CD4-positive, alpha-beta T cell (primary cell): ENCODE measurements around the gene LGR6. TPM values are rescaled to one million over a fixed set of nuclear protein-coding genes. Genes with fewer than 3 reads are reported as not detected.
A peak's percentile ranks its signal among the peaks of the same experiment; 100 is the strongest.

Source experiments
- ATAC-seq: fragments of 200-7000 bp; cut with Tn5 transposase; one replicate; pipeline ENCODE4 v1.10.0; 2022; ENCODE audit warnings: mild to moderate bottlenecking; ENCODE audit not compliant: poor library complexity
- CTCF ChIA-PET: fragments of 350-600 bp; sonication (Branson Sonifier 250); formaldehyde crosslinking; loops from one replicate; lab custom pipeline; 2021; ENCODE audit warnings: antibody characterized with exemption, inconsistent platforms; lab: Charles Lee
- POLR2A ChIA-PET: fragments of 350-600 bp; sonication (Branson Sonifier 250); formaldehyde crosslinking; loops from one replicate; lab custom pipeline; 2021; ENCODE audit warnings: antibody characterized with exemption, inconsistent platforms; lab: Charles Lee
- DNase-seq, 14 experiments: peaks; one replicate each; pipeline ENCODE4 v3.0.0-alpha.2; 2013 to 2020; ENCODE audit warnings: mixed read lengths in 2 of 14
- H3K27ac ChIP-seq, 2 donors: one replicate each; pipeline versions ENCODE4 v1.5.1 to v1.7.0; 2013; ENCODE audit warnings: low read length in 2 of 2, low read depth in 1 of 2, mild to moderate bottlenecking in 1 of 2
- H3K27me3 ChIP-seq, 2 experiments: 1 replicate in 1 of 2; 2 replicates in 1 of 2; pipeline versions ENCODE4 v1.6.1 to v1.7.0; 2013; ENCODE audit warnings: low read length in 2 of 2, control low read depth in 1 of 2, mild to moderate bottlenecking in 1 of 2, moderate library complexity in 1 of 2; ENCODE audit not compliant: insufficient read depth in 2 of 2, control insufficient read depth in 1 of 2
- H3K36me3 ChIP-seq: one replicate; pipeline ENCODE4 v1.6.1; 2013; ENCODE audit warnings: low read length, control low read depth; ENCODE audit not compliant: insufficient read depth
- H3K4me1 ChIP-seq: one replicate; pipeline ENCODE4 v1.6.1; 2013; ENCODE audit warnings: low read length, control low read depth; ENCODE audit not compliant: insufficient read depth
- H3K4me3 ChIP-seq: one replicate; pipeline ENCODE4 v1.5.1; 2013; ENCODE audit warnings: mild to moderate bottlenecking, low read length, moderate library complexity
- H3K9me3 ChIP-seq, 2 experiments: 1 replicate in 1 of 2; 2 replicates in 1 of 2; pipeline versions ENCODE4 v1.6.1 to v1.7.0; 2013; ENCODE audit warnings: low read length in 2 of 2, mild to moderate bottlenecking in 2 of 2, control low read depth in 1 of 2, moderate library complexity in 1 of 2; ENCODE audit not compliant: control insufficient read depth in 1 of 2, insufficient read depth in 1 of 2
- H3K27ac Mint-ChIP-seq: one replicate; pipeline ENCODE4 v1.8.0; 2020; ENCODE audit warnings: mixed read lengths
- H3K27me3 Mint-ChIP-seq: one replicate; pipeline ENCODE4 v1.8.0; 2021; ENCODE audit warnings: mixed read lengths
- H3K36me3 Mint-ChIP-seq: one replicate; pipeline ENCODE4 v1.8.0; 2021; ENCODE audit warnings: low read depth, mixed read lengths
- H3K4me1 Mint-ChIP-seq: one replicate; pipeline ENCODE4 v1.8.0; 2021; ENCODE audit warnings: low read depth, mixed read lengths
- H3K4me3 Mint-ChIP-seq: one replicate; pipeline ENCODE4 v1.8.0; 2020; ENCODE audit warnings: mild to moderate bottlenecking, mixed read lengths
- H3K9me3 Mint-ChIP-seq: one replicate; pipeline ENCODE4 v1.8.0; 2020; ENCODE audit warnings: mixed read lengths
- intact Hi-C, 2 experiments: fragments of 100-400 bp; cut with DNase I in 1 of 2; cut with micrococcal nuclease in 1 of 2; formaldehyde crosslinking; loops; one replicate each; pipeline versions ENCODE4 v1.15.1 to v1.9.0; 2023 to 2025; cut with DNase I, micrococcal nuclease
- polyA plus RNA-seq, 2 donors: library from polyadenylated mRNA; unstranded; fragments of 120-200 nt; gene quantifications; one replicate each; pipeline ENCODE4 v1.2.1, GENCODE V29; 2013
- total RNA-seq, 174 experiments: library from RNA in 2 of 174; stranded (reverse) in 2 of 174; gene quantifications; one replicate each; pipeline ENCODE4 v1.2.3 and lab custom pipeline; 2021 to 2026
- TF ChIP-seq, protein P1 (sequence below): fragments of 200-600 bp; IDR thresholded peaks from one replicate; pipeline ENCODE4 v1.8.0; 2022; ENCODE audit warnings: antibody characterized with exemption, mild to moderate bottlenecking

The LGR6 gene, protein sequence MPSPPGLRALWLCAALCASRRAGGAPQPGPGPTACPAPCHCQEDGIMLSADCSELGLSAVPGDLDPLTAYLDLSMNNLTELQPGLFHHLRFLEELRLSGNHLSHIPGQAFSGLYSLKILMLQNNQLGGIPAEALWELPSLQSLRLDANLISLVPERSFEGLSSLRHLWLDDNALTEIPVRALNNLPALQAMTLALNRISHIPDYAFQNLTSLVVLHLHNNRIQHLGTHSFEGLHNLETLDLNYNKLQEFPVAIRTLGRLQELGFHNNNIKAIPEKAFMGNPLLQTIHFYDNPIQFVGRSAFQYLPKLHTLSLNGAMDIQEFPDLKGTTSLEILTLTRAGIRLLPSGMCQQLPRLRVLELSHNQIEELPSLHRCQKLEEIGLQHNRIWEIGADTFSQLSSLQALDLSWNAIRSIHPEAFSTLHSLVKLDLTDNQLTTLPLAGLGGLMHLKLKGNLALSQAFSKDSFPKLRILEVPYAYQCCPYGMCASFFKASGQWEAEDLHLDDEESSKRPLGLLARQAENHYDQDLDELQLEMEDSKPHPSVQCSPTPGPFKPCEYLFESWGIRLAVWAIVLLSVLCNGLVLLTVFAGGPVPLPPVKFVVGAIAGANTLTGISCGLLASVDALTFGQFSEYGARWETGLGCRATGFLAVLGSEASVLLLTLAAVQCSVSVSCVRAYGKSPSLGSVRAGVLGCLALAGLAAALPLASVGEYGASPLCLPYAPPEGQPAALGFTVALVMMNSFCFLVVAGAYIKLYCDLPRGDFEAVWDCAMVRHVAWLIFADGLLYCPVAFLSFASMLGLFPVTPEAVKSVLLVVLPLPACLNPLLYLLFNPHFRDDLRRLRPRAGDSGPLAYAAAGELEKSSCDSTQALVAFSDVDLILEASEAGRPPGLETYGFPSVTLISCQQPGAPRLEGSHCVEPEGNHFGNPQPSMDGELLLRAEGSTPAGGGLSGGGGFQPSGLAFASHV
- under 1 TPM; 0.19 to 0.45 TPM for total RNA-seq
- 1.2 TPM for polyA plus RNA-seq (2013, experiment 1 of 2)
- 1.1 TPM for polyA plus RNA-seq (2013, experiment 2 of 2)
- 0 to 3.8 (median 0.22) reads per million in 172 experiments for total RNA-seq (lab: John Stamatoyannopoulos, UW)

DNA sequence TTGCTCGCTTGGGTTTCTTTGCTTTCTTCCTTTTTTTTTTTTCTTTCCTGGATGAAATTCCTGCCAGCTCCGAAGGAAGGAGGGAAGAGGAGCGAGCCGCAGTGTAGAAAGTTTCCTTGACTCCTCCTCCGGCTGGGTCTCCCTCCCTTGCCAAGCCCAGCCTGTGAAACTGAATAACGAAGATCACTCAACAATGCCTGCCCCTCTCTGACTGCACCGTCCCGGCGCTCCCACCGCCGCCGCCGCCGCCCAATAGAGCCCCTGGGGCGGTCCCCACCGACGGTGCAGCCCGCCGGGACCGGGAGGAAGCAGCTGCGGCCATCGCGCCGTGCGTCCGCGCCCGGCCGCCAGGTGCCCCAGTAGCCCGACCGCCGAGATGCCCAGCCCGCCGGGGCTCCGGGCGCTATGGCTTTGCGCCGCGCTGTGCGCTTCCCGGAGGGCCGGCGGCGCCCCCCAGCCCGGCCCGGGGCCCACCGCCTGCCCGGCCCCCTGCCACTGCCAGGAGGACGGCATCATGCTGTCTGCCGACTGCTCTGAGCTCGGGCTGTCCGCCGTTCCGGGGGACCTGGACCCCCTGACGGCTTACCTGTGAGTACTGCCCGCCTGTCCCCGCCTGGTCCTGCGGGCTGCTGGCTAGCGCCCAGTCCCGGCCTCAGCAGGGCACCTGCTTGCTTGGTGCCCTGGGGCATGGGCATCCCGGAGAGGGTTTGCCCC lies at the start of gene LGR6:
LGR6 (plus strand) TSS at position 186 of the 714 bp plus-strand sequence; CDS start at position 377, 191 bp downstream.
- no peaks in the 10 kb centered on the region for H3K36me3 ChIP-seq
- DNase-seq = no peak
- H3K4me3 Mint-ChIP-seq = no peak within 1 kb of the TSS
- no peak within 1 kb of the TSS for H3K27ac Mint-ChIP-seq
- peaks cover 20% of the 10 kb centered on the region in 2 experiments for H3K27me3 ChIP-seq
- TF ChIP-seq, protein P1, sequence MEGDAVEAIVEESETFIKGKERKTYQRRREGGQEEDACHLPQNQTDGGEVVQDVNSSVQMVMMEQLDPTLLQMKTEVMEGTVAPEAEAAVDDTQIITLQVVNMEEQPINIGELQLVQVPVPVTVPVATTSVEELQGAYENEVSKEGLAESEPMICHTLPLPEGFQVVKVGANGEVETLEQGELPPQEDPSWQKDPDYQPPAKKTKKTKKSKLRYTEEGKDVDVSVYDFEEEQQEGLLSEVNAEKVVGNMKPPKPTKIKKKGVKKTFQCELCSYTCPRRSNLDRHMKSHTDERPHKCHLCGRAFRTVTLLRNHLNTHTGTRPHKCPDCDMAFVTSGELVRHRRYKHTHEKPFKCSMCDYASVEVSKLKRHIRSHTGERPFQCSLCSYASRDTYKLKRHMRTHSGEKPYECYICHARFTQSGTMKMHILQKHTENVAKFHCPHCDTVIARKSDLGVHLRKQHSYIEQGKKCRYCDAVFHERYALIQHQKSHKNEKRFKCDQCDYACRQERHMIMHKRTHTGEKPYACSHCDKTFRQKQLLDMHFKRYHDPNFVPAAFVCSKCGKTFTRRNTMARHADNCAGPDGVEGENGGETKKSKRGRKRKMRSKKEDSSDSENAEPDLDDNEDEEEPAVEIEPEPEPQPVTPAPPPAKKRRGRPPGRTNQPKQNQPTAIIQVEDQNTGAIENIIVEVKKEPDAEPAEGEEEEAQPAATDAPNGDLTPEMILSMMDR = no peak
- H3K36me3 Mint-ChIP-seq = no peaks in the 10 kb centered on the region
- H3K27me3 Mint-ChIP-seq = peaks cover 35% of the 10 kb centered on the region
- H3K4me1 ChIP-seq = peaks cover 16% of the 10 kb centered on the region
- H3K9me3 ChIP-seq = no peaks in the 10 kb centered on the region
- intact Hi-C loops = loop anchor here (1.0 to 2.0 kb wide), 2 partner anchors 122 to 525 kb away; no protein-coding TSS in a partner anchor
- no peak within 1 kb of the TSS for H3K4me3 ChIP-seq
- H3K4me1 Mint-ChIP-seq = peaks cover 14% of the 10 kb centered on the region
- ChIA-PET CTCF (interaction anchor here (1.1 to 1.9 kb wide), 8 partner anchors 9 to 526 kb away, joined by 3 to 10 read pairs (median 7); partner anchors contain the start of gene PTPN7), POLR2A (interaction anchor here (1.4 kb wide), 1 partner anchor 123 kb away, joined by 3 read pairs; no protein-coding TSS in a partner anchor)
- no peak for ATAC-seq
- no peaks in the 10 kb centered on the region for H3K9me3 Mint-ChIP-seq
- H3K27ac ChIP-seq = no peak within 1 kb of the TSS

DNA sequence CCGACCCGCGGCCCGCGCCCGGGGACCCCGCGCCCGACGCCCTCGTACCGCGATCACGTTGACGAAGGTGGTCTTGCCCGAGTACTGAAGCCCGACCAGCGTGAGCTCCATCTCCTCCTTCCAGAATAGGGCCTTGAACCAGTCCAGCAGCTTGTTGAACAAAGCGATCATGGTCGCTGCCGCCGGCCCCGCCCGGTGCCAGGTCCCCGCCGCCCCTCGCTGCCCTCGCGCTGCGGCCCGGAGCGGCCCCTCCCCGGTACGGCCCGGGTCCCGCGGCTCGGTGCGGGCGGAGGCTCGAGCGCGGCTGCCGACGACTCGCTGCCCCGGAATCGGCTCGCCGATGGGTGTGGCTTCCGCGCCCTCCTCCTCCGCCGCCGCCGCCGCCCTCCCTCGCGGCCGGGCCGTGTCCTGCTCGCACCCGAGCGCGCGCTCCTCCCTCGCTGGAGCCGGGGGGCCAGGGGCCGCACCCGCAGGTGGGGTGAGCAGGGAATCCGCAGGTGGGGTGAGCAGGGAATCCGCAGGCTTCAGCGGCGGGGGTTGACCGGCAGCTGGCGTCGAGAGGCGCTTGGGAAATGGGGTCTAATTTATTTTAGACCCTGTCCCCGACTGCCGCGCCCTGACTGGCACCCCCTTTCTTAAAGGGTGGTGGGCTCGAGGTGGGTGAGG lies 49.1 kb upstream of the LGR6 start, which contains the start of gene ARL8A:
ARL8A (minus strand) TSS at position 336 of the 666 bp plus-strand sequence; CDS start at position 171, 165 bp downstream.
- no peaks in the 10 kb centered on the region for H3K27me3 Mint-ChIP-seq
- peak within 1 kb of the TSS; percentile 94 for H3K27ac Mint-ChIP-seq
- H3K9me3 Mint-ChIP-seq = no peaks in the 10 kb centered on the region
- H3K4me1 ChIP-seq = peaks cover 40% of the 10 kb centered on the region
- H3K4me3 Mint-ChIP-seq = peak within 1 kb of the TSS; percentile 97
- peak; percentile 75 for ATAC-seq
- DNase-seq = peak; percentile 35 to 83 (median 65)
- H3K27ac ChIP-seq = peak within 1 kb of the TSS; percentile 69 to 71
- CTCF ChIA-PET = interaction anchor here (1.6 to 4.0 kb wide), 3 partner anchors 9 to 16 kb away, joined by 5 to 15 read pairs (median 8); partner anchors contain the start of gene PTPN7
- peak within 1 kb of the TSS; percentile 89 for H3K4me3 ChIP-seq
- H3K9me3 ChIP-seq = no peaks in the 10 kb centered on the region
- peaks cover 42% of the 10 kb centered on the region for H3K36me3 ChIP-seq
- peaks cover 45% of the 10 kb centered on the region for H3K4me1 Mint-ChIP-seq
- H3K27me3 ChIP-seq = no peaks in the 10 kb centered on the region
- H3K36me3 Mint-ChIP-seq = peaks cover 35% of the 10 kb centered on the region
- TF ChIP-seq, protein P1 = no peak
- intact Hi-C loops = loop anchor here in 1 of 2 experiments (5.0 to 10.0 kb wide), 3 partner anchors 317 to 990 kb away; partner anchors contain the start of genes IPO9, RABIF and TMEM9
- POLR2A ChIA-PET = interaction anchor here (0.6 to 6.4 kb wide), 4 partner anchors 9 to 17 kb away, joined by 3 to 66 read pairs (median 3); partner anchors contain the start of gene PTPN7
